ENCODE measurements around the gene FDPS. TPM values are rescaled to one million over a fixed set of nuclear protein-coding genes. Genes with fewer than 3 reads are reported as not detected.
A peak's percentile ranks its signal among the peaks of the same experiment; 100 is the strongest.
"Not testable (repeated sequence)": the region's sequence is repeated elsewhere in the genome, so short reads cannot be mapped to it uniquely, and the experiment has no call there.

FDPS gene
- total RNA-seq, 1 donor from 2014 or later = 425 TPM

DNA sequence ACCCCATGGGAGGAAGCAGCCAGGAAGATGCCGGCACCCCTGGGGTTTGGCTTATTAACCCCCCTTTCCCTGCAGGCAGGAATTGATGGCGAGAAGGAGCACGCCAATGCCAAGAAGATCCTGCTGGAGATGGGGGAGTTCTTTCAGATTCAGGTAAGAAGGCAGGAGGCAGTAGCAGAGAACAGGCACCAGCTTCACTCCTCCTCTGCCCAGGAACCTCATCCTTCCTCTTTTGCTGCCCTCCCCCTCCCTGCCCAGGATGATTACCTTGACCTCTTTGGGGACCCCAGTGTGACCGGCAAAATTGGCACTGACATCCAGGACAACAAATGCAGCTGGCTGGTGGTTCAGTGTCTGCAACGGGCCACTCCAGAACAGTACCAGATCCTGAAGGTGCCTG, 10.9 kb downstream of the FDPS start:
- DNase-seq (ENCODE audit: low read depth, low spot score) = no peak

- no peak for DNase-seq (ENCODE audit: low read depth, low spot score)
These were observed 11.6 kb downstream of the FDPS start for GRCh38 chr1:155320252-155320651.

GRCh38 chr1:155320661-155321617, 12.3 kb downstream of the FDPS start, which contains the start of gene RUSC1:
TSS of gene RUSC1 (plus strand) at chr1:155320894. CDS start at chr1:155321774, 880 bp downstream.
- DNase-seq (ENCODE audit: low read depth, low spot score) = no peak

DNA sequence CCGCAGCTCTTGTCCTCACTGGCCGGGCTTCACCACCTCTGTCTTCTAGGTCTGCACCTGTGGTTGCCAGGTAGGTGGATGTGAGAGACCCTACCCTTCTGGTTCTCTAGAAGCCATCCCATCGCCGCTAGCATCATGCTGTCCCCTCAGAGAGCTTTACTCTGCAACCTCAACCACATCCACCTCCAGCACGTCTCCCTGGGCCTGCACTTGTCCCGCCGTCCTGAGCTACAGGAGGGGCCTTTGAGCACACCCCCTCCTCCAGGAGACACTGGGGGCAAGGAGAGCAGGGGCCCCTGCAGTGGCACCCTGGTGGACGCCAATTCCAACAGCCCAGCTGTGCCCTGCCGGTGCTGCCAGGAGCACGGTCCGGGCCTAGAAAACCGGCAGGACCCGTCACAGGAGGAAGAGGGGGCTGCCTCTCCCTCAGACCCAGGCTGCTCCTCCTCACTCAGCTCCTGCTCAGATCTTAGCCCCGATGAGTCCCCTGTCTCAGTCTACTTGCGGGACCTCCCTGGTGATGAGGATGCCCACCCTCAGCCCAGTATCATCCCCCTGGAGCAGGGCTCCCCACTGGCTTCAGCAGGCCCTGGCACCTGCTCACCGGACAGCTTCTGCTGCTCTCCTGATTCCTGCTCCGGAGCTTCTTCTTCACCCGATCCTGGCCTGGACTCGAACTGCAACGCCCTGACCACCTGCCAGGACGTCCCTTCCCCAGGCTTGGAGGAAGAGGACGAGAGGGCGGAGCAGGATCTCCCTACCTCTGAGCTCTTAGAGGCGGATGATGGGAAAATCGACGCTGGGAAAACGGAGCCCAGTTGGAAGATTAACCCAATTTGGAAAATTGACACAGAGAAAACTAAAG, 13.2 kb downstream of the FDPS start:
- no peak for DNase-seq (ENCODE audit: low read depth, low spot score)

DNA sequence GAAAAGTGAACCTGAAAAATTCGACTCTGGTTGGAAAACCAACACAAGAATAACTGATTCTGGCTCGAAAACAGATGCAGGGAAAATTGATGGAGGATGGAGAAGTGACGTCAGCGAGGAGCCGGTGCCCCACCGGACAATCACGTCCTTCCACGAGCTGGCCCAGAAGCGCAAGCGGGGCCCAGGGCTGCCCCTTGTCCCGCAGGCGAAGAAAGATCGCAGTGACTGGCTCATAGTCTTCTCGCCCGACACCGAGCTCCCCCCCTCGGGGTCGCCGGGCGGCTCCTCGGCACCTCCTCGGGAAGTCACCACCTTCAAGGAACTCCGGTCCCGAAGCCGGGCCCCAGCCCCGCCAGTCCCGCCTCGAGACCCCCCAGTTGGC, 13.9 kb downstream of the FDPS start:
- DNase-seq (ENCODE audit: low read depth, low spot score) = no peak

GRCh38 chr1:155322953-155323728, 14.5 kb downstream of the FDPS start:
- peak; percentile 78 for DNase-seq (ENCODE audit: low read depth, low spot score)

GRCh38 chr1:155323729-155324036, 15.0 kb downstream of the FDPS start:
- no peak for DNase-seq (ENCODE audit: low read depth, low spot score)

GRCh38 chr1:155324037-155324716, 15.5 kb downstream of the FDPS start:
- peak; percentile 79 for DNase-seq (ENCODE audit: low read depth, low spot score)

- DNase-seq (ENCODE audit: low read depth, low spot score) = no peak
These were observed 16.3 kb downstream of the FDPS start for GRCh38 chr1:155324717-155325602.

- no peak for DNase-seq (ENCODE audit: low read depth, low spot score)
These were observed 16.9 kb downstream of the FDPS start for GRCh38 chr1:155325603-155325893.

DNA sequence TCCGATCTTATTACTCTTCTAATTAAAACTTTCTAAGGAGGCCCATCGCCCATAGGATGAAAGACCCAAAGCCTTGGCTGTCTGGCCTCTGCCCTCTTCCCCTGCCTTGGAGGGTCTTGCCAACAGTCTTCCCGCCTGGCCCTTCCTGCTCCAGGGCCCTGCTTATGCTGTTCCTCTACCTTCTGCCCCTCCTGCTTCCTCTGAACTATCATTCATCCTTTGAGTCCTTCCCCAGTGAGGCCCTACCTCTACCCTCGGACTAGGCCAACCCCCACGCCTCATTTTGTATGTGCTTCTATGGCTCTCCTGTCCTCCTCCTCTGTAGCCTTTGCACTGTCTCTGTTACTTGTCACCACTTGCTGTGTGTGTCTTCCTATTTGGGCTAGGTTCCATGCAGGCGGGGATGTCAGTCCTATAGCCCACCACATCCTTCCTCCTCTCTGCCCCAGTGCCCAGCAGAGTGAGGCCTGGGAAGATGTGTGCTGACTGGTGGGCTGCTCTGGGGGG, 17.4 kb downstream of the FDPS start:
- DNase-seq (ENCODE audit: low read depth, low spot score) = no peak

DNA sequence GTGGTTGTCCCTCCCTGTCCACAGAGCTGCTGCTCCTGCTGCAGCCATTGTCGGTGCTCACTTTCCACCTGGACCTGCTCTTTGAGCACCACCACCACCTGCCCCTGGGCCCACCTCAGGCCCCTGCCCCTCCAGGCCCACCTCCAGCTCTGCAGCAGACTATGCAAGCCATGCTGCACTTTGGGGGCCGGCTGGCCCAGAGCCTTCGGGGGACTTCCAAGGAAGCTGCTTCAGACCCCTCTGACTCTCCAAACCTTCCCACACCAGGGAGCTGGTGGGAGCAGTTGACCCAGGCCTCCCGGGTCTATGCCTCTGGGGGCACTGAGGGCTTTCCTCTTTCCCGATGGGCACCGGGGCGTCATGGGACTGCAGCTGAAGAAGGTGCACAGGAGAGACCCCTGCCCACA, 18.0 kb downstream of the FDPS start:
- no peak for DNase-seq (ENCODE audit: low read depth, low spot score)

DNA sequence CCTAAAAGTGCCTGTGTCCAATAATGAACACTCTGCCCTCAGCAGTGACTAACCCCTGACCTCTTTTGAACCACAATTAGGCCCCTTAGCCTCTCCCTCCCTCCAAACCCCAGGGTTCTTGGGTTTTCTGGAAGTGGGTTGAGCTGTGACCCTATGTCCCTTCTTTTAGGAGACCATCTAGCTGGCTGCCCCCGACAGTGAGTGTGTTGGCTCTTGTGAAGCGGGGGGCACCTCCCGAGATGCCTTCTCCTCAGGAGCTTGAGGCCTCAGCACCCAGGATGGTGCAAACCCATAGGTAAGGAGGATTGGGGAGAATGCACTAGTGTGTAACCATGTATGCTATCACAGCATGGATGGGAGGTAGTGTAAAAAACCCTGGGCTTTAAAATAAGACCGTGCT, 19.3 kb downstream of the FDPS start:
- no peak for DNase-seq (ENCODE audit: low read depth, low spot score)

GRCh38 chr1:155328856-155329255, 20.2 kb downstream of the FDPS start:
- DNase-seq (ENCODE audit: low read depth, low spot score) = not testable (repeated sequence)

DNA sequence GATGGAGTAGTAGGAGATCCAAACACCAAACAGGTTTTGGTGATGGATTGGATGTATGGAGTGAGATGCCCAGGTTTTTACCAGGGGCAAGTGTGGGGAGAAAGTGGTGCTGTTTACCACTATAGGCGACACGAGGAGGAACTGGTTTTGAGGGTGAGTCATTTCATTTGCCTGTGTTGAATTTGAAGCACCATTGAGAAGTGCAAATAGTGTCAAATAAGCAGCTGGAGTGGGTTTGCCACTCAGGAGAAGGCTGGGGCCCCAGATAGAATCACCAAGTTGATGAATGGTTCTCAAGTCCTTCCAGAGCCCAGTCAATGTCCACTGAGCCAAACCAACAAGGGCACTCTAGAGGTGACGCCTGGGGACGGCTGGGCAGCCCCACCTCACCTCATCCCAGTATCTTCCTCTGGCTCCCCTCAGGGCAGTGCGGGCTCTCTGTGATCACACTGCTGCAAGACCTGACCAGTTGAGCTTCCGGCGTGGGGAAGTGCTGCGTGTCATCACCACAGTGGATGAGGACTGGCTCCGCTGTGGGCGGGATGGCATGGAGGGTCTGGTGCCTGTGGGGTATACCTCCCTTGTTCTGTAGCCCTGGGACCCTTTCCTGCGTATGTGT, 21.4 kb downstream of the FDPS start:
- no peak for DNase-seq (ENCODE audit: low read depth, low spot score)

DNA sequence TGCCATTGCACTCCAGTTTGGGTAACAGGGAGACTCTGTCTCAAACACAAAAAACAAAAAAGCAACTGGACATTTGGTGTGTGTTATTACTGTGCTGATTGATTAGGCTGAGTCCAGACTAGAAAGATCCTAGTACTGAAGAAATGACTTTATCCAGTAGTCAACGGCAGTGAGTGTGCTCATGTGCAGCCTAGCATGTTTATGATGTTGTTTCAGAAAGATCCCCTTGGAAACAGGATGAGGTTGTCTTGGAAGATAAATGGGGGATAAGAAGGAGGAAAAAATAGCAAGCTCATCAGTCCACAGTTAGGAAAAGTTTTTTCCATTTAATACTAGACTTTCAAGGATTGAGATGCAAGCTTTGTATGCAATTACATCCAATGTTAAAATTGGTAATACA, 26.3 kb downstream of the FDPS start:
- DNase-seq (ENCODE audit: low read depth, low spot score) = no peak

DNA sequence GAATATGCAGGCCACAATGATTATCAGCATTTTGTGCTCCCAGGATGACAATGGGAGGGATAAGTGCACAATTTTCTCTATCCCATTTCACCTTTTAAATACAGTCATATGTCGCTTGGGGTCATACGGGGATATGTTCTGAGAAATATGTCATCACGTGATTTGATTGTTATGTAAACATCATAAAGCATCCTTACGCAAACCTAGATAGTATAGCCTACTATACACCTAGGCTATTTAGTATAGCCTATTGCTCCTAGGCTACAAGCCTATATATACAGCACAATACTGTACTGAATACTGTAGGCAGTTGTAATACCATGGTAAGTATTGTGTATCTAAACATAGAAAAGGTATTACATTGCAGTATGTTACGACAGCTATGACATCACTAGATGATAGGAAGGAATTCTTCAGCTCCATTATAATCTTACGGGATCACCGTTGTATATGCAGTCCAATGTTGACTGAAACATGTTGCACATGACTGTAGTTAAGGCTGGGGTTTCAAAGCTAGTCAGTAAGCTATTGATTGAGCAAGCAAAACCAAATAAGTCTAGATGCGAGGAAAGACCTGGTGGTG, 30.9 kb downstream of the FDPS start:
- no peak for DNase-seq (ENCODE audit: low read depth, low spot score)

- no peak for DNase-seq (ENCODE audit: low read depth, low spot score)
These were observed 34.2 kb downstream of the FDPS start for GRCh38 chr1:155342842-155343241.

DNA sequence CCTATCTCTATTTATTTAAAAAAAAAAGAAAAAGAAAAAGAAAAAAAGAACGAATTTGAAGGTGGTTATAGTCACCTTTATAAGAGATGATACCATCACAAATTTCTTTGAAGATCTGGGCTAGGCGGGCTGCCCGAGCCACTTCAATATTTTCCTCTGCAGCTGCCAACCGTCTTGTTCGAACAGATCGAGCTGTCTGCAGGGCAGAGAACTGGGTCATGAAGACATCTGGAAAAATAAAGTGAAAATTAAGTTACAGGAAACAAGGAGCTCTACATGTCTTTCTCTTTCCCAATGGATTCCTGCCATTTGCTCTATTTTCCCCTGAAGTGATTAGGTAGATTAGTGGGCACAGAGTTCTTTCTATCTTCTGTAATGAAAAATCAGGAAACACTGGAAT, 44.0 kb downstream of the FDPS start:
- DNase-seq (ENCODE audit: low read depth, low spot score) = no peak

All from pulmonary artery endothelial cell (primary cell).